ENCODE measurements around the gene CHAD.

GRCh38 chr17:50467114-50467854 is 1.4 kb downstream of the CHAD start:
- no peak for TF ChIP-seq CTCF (conservative IDR thresholded peaks at IDR 0.05; ENCODE audit: low read length)
- TF ChIP-seq EZH2phosphoT487 (IDR thresholded peaks at IDR 0.05; ENCODE audit: borderline replicate concordance) = no peak
